ENCODE data around the gene PTPN20. TPM values are rescaled to one million over a fixed set of nuclear protein-coding genes. Genes with fewer than 3 reads are reported as not detected.

Gene PTPN20
- total RNA-seq, 1 donor from 2014 or later: 2.6 TPM

- no peak for TF ChIP-seq CTCF (IDR thresholded peaks at IDR 0.05)
- Histone ChIP-seq H3K4me1 (peaks cover 8% of the 10 kb centered on the region), H3K9me3 (no peaks in the 10 kb centered on the region), H3K27me3 (no peaks in the 10 kb centered on the region), H3K27ac (no peak overlapping the region), H3K4me3 (no peak overlapping the region), H3K36me3 (no peaks in the 10 kb centered on the region)
- peak; percentile 62 for DNase-seq
- intact Hi-C loops (cut with DNase I): loop anchor here (10.0 kb wide), 1 partner anchor 266 kb away; no protein-coding TSS in a partner anchor
- no peak for ATAC-seq
Measured at GRCh38 chr10:47048526-47048905, 137.3 kb downstream of the PTPN20 start.

- H3K27me3 ChIP-seq: no peaks in the 10 kb centered on the region
- no peaks in the 10 kb centered on the region for H3K36me3 ChIP-seq
- no peak overlapping the region for H3K27ac ChIP-seq
- no peaks in the 10 kb centered on the region for H3K9me3 ChIP-seq
- H3K4me3 ChIP-seq: no peak overlapping the region
- TF ChIP-seq CTCF (IDR thresholded peaks at IDR 0.05): no peak
- peak; percentile 36 for DNase-seq
- H3K4me1 ChIP-seq: peaks cover 8% of the 10 kb centered on the region
- intact Hi-C loops (cut with DNase I): loop anchor here (10.0 kb wide), 1 partner anchor 266 kb away; no protein-coding TSS in a partner anchor
- ATAC-seq: no peak
Measured at GRCh38 chr10:47049056-47049851, 138.0 kb downstream of the PTPN20 start.

GRCh38 chr10:47049906-47050305, 138.7 kb downstream of the PTPN20 start:
- Histone ChIP-seq H3K4me1 (peaks cover 8% of the 10 kb centered on the region), H3K27ac (no peak overlapping the region), H3K36me3 (no peaks in the 10 kb centered on the region), H3K4me3 (no peak overlapping the region), H3K27me3 (no peaks in the 10 kb centered on the region), H3K9me3 (no peaks in the 10 kb centered on the region)
- DNase-seq (peak; percentile 43), ATAC-seq (no peak)
- intact Hi-C loops (cut with DNase I): loop anchor here (10.0 kb wide), 1 partner anchor 265 kb away; no protein-coding TSS in a partner anchor
- TF ChIP-seq CTCF (IDR thresholded peaks at IDR 0.05): no peak

- Histone ChIP-seq H3K4me1 (peaks cover 8% of the 10 kb centered on the region), H3K9me3 (no peaks in the 10 kb centered on the region), H3K4me3 (no peak overlapping the region), H3K27ac (no peak overlapping the region), H3K36me3 (no peaks in the 10 kb centered on the region), H3K27me3 (no peaks in the 10 kb centered on the region)
- DNase-seq (peak; percentile 44), ATAC-seq (no peak)
- intact Hi-C loops (cut with DNase I): no loop called here
- no peak for TF ChIP-seq CTCF (IDR thresholded peaks at IDR 0.05)
Measured at GRCh38 chr10:47050618-47051455, 139.6 kb downstream of the PTPN20 start.

GRCh38 chr10:47051741-47052238, 140.6 kb downstream of the PTPN20 start:
- intact Hi-C loops (cut with DNase I): no loop called here
- ATAC-seq: no peak
- peaks cover 8% of the 10 kb centered on the region for H3K4me1 ChIP-seq
- H3K9me3 ChIP-seq: no peaks in the 10 kb centered on the region
- H3K27ac ChIP-seq: no peak overlapping the region
- no peak overlapping the region for H3K4me3 ChIP-seq
- H3K36me3 ChIP-seq: no peaks in the 10 kb centered on the region
- DNase-seq: no peak
- no peak for TF ChIP-seq CTCF (IDR thresholded peaks at IDR 0.05)
- no peaks in the 10 kb centered on the region for H3K27me3 ChIP-seq

Measured in upper lobe of right lung (tissue), 1 donor.